HL-60 (cell line): ENCODE data around the gene MRAP2.
"Not testable (repeated sequence)": the region's sequence is repeated elsewhere in the genome, so short reads cannot be mapped to it uniquely, and the experiment has no call there.

Source experiments
- DNase-seq, 2 experiments: peaks; one replicate each; pipeline ENCODE4 v3.0.0-alpha.2; 2010 to 2020; ENCODE audit warnings: low read depth in 1 of 2, low spot score in 1 of 2
- H3K27ac ChIP-seq: fragments of 250-450 bp; sonication (Bioruptor Pico); replicated peaks from 2 replicates; pipeline ENCODE4 v1.5.1; 2020; ENCODE audit warnings: mild to moderate bottlenecking, moderate library complexity
- H3K27me3 ChIP-seq: fragments of 250-450 bp; sonication (Bioruptor Pico); 2 replicates; pipeline ENCODE4 v1.5.1; 2021; ENCODE audit warnings: mild to moderate bottlenecking, moderate library complexity; ENCODE audit not compliant: insufficient read depth, poor library complexity, severe bottlenecking
- H3K4me3 ChIP-seq: replicated peaks from 2 replicates; pipeline ENCODE4 v1.5.1; 2011; ENCODE audit warnings: mild to moderate bottlenecking, control low read depth, low read length; ENCODE audit not compliant: insufficient read depth
- GABPA ChIP-seq: IDR thresholded peaks from 2 replicates; pipeline ENCODE4 v1.6.1; 2012; ENCODE audit warnings: low read depth
- POLR2AphosphoS5 ChIP-seq: IDR thresholded peaks from 2 replicates; pipeline ENCODE4 v1.6.1; 2012; ENCODE audit warnings: low read depth
- SPI1 ChIP-seq: IDR thresholded peaks from 2 replicates; pipeline ENCODE4 v1.6.1; 2012; ENCODE audit warnings: low read depth, mild to moderate bottlenecking, borderline replicate concordance
- TF ChIP-seq, protein P1 (sequence below): IDR thresholded peaks from 2 replicates; pipeline ENCODE4 v1.6.1; 2012; ENCODE audit warnings: low read depth; ENCODE audit not compliant: insufficient replicate concordance
- TF ChIP-seq, protein P2 (sequence below): IDR thresholded peaks from one replicate; pipeline ENCODE4 v1.5.1; 2011; ENCODE audit warnings: low read length, control low read depth, inconsistent platforms; ENCODE audit not compliant: insufficient read depth

MRAP2 gene

GRCh38 chr6:84119277-84119676, 85.7 kb downstream of the MRAP2 start:
- Histone ChIP-seq H3K27ac (no peak overlapping the region), H3K4me3 (no peak overlapping the region), H3K27me3 (no peaks in the 10 kb centered on the region)
- DNase-seq, result peak in 1 of 2 experiments; percentile 10
- TF ChIP-seq GABPA, result no peak
- TF ChIP-seq, protein P1, sequence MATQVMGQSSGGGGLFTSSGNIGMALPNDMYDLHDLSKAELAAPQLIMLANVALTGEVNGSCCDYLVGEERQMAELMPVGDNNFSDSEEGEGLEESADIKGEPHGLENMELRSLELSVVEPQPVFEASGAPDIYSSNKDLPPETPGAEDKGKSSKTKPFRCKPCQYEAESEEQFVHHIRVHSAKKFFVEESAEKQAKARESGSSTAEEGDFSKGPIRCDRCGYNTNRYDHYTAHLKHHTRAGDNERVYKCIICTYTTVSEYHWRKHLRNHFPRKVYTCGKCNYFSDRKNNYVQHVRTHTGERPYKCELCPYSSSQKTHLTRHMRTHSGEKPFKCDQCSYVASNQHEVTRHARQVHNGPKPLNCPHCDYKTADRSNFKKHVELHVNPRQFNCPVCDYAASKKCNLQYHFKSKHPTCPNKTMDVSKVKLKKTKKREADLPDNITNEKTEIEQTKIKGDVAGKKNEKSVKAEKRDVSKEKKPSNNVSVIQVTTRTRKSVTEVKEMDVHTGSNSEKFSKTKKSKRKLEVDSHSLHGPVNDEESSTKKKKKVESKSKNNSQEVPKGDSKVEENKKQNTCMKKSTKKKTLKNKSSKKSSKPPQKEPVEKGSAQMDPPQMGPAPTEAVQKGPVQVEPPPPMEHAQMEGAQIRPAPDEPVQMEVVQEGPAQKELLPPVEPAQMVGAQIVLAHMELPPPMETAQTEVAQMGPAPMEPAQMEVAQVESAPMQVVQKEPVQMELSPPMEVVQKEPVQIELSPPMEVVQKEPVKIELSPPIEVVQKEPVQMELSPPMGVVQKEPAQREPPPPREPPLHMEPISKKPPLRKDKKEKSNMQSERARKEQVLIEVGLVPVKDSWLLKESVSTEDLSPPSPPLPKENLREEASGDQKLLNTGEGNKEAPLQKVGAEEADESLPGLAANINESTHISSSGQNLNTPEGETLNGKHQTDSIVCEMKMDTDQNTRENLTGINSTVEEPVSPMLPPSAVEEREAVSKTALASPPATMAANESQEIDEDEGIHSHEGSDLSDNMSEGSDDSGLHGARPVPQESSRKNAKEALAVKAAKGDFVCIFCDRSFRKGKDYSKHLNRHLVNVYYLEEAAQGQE, result no peak
- TF ChIP-seq SPI1, result no peak
- no peak for TF ChIP-seq POLR2AphosphoS5
- TF ChIP-seq, protein P2, sequence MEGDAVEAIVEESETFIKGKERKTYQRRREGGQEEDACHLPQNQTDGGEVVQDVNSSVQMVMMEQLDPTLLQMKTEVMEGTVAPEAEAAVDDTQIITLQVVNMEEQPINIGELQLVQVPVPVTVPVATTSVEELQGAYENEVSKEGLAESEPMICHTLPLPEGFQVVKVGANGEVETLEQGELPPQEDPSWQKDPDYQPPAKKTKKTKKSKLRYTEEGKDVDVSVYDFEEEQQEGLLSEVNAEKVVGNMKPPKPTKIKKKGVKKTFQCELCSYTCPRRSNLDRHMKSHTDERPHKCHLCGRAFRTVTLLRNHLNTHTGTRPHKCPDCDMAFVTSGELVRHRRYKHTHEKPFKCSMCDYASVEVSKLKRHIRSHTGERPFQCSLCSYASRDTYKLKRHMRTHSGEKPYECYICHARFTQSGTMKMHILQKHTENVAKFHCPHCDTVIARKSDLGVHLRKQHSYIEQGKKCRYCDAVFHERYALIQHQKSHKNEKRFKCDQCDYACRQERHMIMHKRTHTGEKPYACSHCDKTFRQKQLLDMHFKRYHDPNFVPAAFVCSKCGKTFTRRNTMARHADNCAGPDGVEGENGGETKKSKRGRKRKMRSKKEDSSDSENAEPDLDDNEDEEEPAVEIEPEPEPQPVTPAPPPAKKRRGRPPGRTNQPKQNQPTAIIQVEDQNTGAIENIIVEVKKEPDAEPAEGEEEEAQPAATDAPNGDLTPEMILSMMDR, result no peak

DNA sequence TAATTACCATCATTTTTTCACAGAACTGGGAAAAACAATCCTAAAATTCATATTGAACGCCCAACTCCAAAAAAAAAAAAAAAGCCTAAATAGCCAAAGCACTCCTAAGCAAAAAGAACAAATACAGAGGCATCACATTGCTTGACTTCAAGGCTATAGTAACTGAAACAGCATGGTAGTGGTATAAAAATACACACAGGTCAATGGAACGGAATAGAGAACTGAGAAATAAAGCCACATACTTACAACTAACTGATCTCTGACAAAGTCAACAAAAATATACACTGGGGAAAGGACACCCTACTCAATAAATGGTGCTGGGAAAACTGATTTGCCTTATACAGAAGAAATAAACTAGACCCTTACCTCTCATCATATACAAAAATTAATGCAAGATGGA, 89.6 kb downstream of the MRAP2 start:
- TF ChIP-seq POLR2AphosphoS5, result no peak
- TF ChIP-seq SPI1, result no peak
- TF ChIP-seq, protein P2, result no peak
- TF ChIP-seq, protein P1, result no peak
- TF ChIP-seq GABPA, result no peak
- H3K27ac ChIP-seq, result no peak overlapping the region
- no peak overlapping the region for H3K4me3 ChIP-seq
- H3K27me3 ChIP-seq, result no peaks in the 10 kb centered on the region
- DNase-seq, result no peak

- H3K27me3 ChIP-seq, H3K27ac ChIP-seq, H3K4me3 ChIP-seq, DNase-seq: not testable (repeated sequence)
Observed at GRCh38 chr6:84129588-84129987, 96.0 kb downstream of the MRAP2 start.

GRCh38 chr6:84133385-84133784, 99.8 kb downstream of the MRAP2 start:
- not testable (repeated sequence) for H3K27ac ChIP-seq, DNase-seq, H3K4me3 ChIP-seq, H3K27me3 ChIP-seq

DNA sequence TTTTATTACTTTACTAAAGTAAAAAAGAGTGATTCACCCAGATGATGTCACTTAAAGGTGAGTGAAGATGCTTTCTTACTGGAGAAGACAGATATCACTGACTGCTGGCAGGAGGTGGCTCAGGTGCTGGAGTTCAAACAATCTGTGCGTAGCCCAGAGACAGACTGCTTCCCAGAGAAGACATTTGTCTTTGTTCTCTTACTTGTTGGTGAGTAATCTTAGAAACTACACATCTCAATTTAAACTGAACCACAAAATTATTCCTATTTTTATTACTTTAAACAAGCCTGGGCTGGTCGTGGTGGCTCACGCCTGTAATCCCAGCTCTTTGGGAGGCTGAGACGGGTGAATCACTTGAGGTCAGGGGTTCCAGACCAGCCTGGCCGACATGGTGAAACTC, 101.7 kb downstream of the MRAP2 start:
- Histone ChIP-seq H3K27ac (no peak overlapping the region), H3K27me3 (no peaks in the 10 kb centered on the region), H3K4me3 (no peak overlapping the region)
- TF ChIP-seq, protein P2, result no peak
- no peak for TF ChIP-seq SPI1
- TF ChIP-seq, protein P1, result no peak
- no peak for TF ChIP-seq GABPA
- TF ChIP-seq POLR2AphosphoS5, result no peak
- no peak for DNase-seq
